ENCODE results near the gene MED13L.

GRCh38 chr12:116216022-116216756, 61.3 kb downstream of the MED13L start:
- TF ChIP-seq CTCF (IDR thresholded peaks at IDR 0.05; ENCODE audit: low read depth, low read length, missing input control) (no peak), ZBTB33 (IDR thresholded peaks at IDR 0.05) (no peak)
